CD4-positive, alpha-beta T cell (primary cell): ENCODE data around the gene TEX53. TPM values are rescaled to one million over a fixed set of nuclear protein-coding genes. Genes with fewer than 3 reads are reported as not detected.

Experiments used
- ATAC-seq: fragments of 200-7000 bp; cut with Tn5 transposase; one replicate; pipeline ENCODE4 v1.10.0; 2022; ENCODE audit warnings: mild to moderate bottlenecking; ENCODE audit not compliant: poor library complexity
- CTCF ChIA-PET: fragments of 350-600 bp; sonication (Branson Sonifier 250); formaldehyde crosslinking; loops from one replicate; lab custom pipeline; 2021; ENCODE audit warnings: antibody characterized with exemption, inconsistent platforms; lab: Charles Lee
- POLR2A ChIA-PET: fragments of 350-600 bp; sonication (Branson Sonifier 250); formaldehyde crosslinking; loops from one replicate; lab custom pipeline; 2021; ENCODE audit warnings: antibody characterized with exemption, inconsistent platforms; lab: Charles Lee
- DNase-seq, 14 experiments: peaks; one replicate each; pipeline ENCODE4 v3.0.0-alpha.2; 2013 to 2020; ENCODE audit warnings: mixed read lengths in 2 of 14
- H3K27ac ChIP-seq, 2 donors: one replicate each; pipeline versions ENCODE4 v1.5.1 to v1.7.0; 2013; ENCODE audit warnings: low read length in 2 of 2, low read depth in 1 of 2, mild to moderate bottlenecking in 1 of 2
- H3K27me3 ChIP-seq, 2 experiments: 1 replicate in 1 of 2; 2 replicates in 1 of 2; pipeline versions ENCODE4 v1.6.1 to v1.7.0; 2013; ENCODE audit warnings: low read length in 2 of 2, control low read depth in 1 of 2, mild to moderate bottlenecking in 1 of 2, moderate library complexity in 1 of 2; ENCODE audit not compliant: insufficient read depth in 2 of 2, control insufficient read depth in 1 of 2
- H3K36me3 ChIP-seq: one replicate; pipeline ENCODE4 v1.6.1; 2013; ENCODE audit warnings: low read length, control low read depth; ENCODE audit not compliant: insufficient read depth
- H3K4me1 ChIP-seq: one replicate; pipeline ENCODE4 v1.6.1; 2013; ENCODE audit warnings: low read length, control low read depth; ENCODE audit not compliant: insufficient read depth
- H3K4me3 ChIP-seq: one replicate; pipeline ENCODE4 v1.5.1; 2013; ENCODE audit warnings: mild to moderate bottlenecking, low read length, moderate library complexity
- H3K9me3 ChIP-seq, 2 experiments: 1 replicate in 1 of 2; 2 replicates in 1 of 2; pipeline versions ENCODE4 v1.6.1 to v1.7.0; 2013; ENCODE audit warnings: low read length in 2 of 2, mild to moderate bottlenecking in 2 of 2, control low read depth in 1 of 2, moderate library complexity in 1 of 2; ENCODE audit not compliant: control insufficient read depth in 1 of 2, insufficient read depth in 1 of 2
- H3K27ac Mint-ChIP-seq: one replicate; pipeline ENCODE4 v1.8.0; 2020; ENCODE audit warnings: mixed read lengths
- H3K27me3 Mint-ChIP-seq: one replicate; pipeline ENCODE4 v1.8.0; 2021; ENCODE audit warnings: mixed read lengths
- H3K36me3 Mint-ChIP-seq: one replicate; pipeline ENCODE4 v1.8.0; 2021; ENCODE audit warnings: low read depth, mixed read lengths
- H3K4me1 Mint-ChIP-seq: one replicate; pipeline ENCODE4 v1.8.0; 2021; ENCODE audit warnings: low read depth, mixed read lengths
- H3K4me3 Mint-ChIP-seq: one replicate; pipeline ENCODE4 v1.8.0; 2020; ENCODE audit warnings: mild to moderate bottlenecking, mixed read lengths
- H3K9me3 Mint-ChIP-seq: one replicate; pipeline ENCODE4 v1.8.0; 2020; ENCODE audit warnings: mixed read lengths
- intact Hi-C, 2 experiments: fragments of 100-400 bp; cut with DNase I in 1 of 2; cut with micrococcal nuclease in 1 of 2; formaldehyde crosslinking; loops; one replicate each; pipeline versions ENCODE4 v1.15.1 to v1.9.0; 2023 to 2025; cut with DNase I, micrococcal nuclease
- total RNA-seq, 174 experiments: library from RNA in 2 of 174; stranded (reverse) in 2 of 174; gene quantifications; one replicate each; pipeline ENCODE4 v1.2.3 and lab custom pipeline; 2021 to 2026
- TF ChIP-seq, protein P1 (sequence below): fragments of 200-600 bp; IDR thresholded peaks from one replicate; pipeline ENCODE4 v1.8.0; 2022; ENCODE audit warnings: antibody characterized with exemption, mild to moderate bottlenecking

Gene TEX53
- total RNA-seq, 2 experiments from 2014 or later, result not detected

GRCh38 chr9:114613919-114614318 is 43.7 kb downstream of the TEX53 start:
- Histone ChIP-seq H3K4me3 (no peak overlapping the region), H3K4me1 (peaks cover 52% of the 10 kb centered on the region), H3K27ac (peak overlapping the region in 1 of 2 donors; percentile 10), H3K36me3 (peaks cover 9% of the 10 kb centered on the region), H3K9me3 (no peaks in the 10 kb centered on the region), H3K27me3 (no peaks in the 10 kb centered on the region)
- intact Hi-C loops, result loop anchor here (2.0 to 10.0 kb wide), 3 partner anchors 21 to 1199 kb away; partner anchors contain the start of genes C9orf43 (in 1 of the 2) and POLE3 (in 1 of the 2)
- no peak for ATAC-seq
- CTCF ChIA-PET, result interaction anchor here (1.0 to 1.2 kb wide), 2 partner anchors 40 to 208 kb away, joined by 3 read pairs; no protein-coding TSS in a partner anchor
- Mint-ChIP-seq H3K4me3 (peak overlapping the region; percentile 97), H3K27me3 (no peaks in the 10 kb centered on the region), H3K36me3 (peaks cover 19% of the 10 kb centered on the region), H3K4me1 (peaks cover 55% of the 10 kb centered on the region), H3K27ac (peak overlapping the region; percentile 92), H3K9me3 (no peaks in the 10 kb centered on the region)
- DNase-seq, result no peak
- TF ChIP-seq, protein P1, sequence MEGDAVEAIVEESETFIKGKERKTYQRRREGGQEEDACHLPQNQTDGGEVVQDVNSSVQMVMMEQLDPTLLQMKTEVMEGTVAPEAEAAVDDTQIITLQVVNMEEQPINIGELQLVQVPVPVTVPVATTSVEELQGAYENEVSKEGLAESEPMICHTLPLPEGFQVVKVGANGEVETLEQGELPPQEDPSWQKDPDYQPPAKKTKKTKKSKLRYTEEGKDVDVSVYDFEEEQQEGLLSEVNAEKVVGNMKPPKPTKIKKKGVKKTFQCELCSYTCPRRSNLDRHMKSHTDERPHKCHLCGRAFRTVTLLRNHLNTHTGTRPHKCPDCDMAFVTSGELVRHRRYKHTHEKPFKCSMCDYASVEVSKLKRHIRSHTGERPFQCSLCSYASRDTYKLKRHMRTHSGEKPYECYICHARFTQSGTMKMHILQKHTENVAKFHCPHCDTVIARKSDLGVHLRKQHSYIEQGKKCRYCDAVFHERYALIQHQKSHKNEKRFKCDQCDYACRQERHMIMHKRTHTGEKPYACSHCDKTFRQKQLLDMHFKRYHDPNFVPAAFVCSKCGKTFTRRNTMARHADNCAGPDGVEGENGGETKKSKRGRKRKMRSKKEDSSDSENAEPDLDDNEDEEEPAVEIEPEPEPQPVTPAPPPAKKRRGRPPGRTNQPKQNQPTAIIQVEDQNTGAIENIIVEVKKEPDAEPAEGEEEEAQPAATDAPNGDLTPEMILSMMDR, result no peak
- POLR2A ChIA-PET, result interaction anchor here (8.0 kb wide), 1 partner anchor 21 kb away, joined by 113 read pairs; no protein-coding TSS in a partner anchor

DNA sequence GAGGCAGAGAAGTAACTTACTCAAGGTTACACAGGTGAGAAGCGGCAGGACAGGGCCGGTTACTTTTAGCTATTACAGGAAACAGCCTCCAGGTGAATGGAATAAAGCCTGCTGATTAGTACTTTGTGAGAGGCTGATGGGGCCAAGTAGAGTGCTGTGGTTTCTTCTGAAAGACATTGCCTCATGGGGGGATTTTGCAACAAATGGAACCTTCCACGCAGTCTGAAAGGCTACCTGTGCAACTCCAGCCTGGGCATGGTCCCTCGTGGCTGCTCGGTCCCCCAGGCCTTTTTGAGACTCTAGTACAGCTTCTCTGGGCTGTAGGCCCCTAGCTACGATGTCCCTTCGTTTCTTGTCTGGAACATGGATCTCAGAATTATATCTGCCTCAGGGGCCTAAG is 44.5 kb downstream of the TEX53 start:
- POLR2A ChIA-PET, result interaction anchor here (0.5 to 8.0 kb wide), 6 partner anchors 11 to 218 kb away, joined by 3 to 113 read pairs (median 5); partner anchors contain the start of gene ATP6V1G1
- H3K9me3 ChIP-seq, result no peaks in the 10 kb centered on the region
- ATAC-seq (no peak), DNase-seq (no peak)
- H3K4me3 ChIP-seq, result peak overlapping the region; percentile 90
- H3K36me3 Mint-ChIP-seq, result peaks cover 11% of the 10 kb centered on the region
- peak overlapping the region; percentile 92 for H3K27ac Mint-ChIP-seq
- no peaks in the 10 kb centered on the region for H3K27me3 Mint-ChIP-seq
- peaks cover 52% of the 10 kb centered on the region for H3K4me1 ChIP-seq
- intact Hi-C loops, result loop anchor here (2.0 to 10.0 kb wide), 3 partner anchors 20 to 1198 kb away; partner anchors contain the start of genes C9orf43 (in 1 of the 2) and POLE3 (in 1 of the 2)
- CTCF ChIA-PET, result interaction anchor here (1.0 to 5.1 kb wide), 4 partner anchors 21 to 207 kb away, joined by 3 to 16 read pairs (median 6); partner anchors contain the start of gene ATP6V1G1
- H3K4me1 Mint-ChIP-seq, result peaks cover 51% of the 10 kb centered on the region
- H3K9me3 Mint-ChIP-seq, result no peaks in the 10 kb centered on the region
- H3K27me3 ChIP-seq, result no peaks in the 10 kb centered on the region
- peaks cover under 1% of the 10 kb centered on the region for H3K36me3 ChIP-seq
- H3K4me3 Mint-ChIP-seq, result peak overlapping the region; percentile 97
- peak overlapping the region; percentile 10 to 34 for H3K27ac ChIP-seq
- TF ChIP-seq, protein P1, result no peak

DNA sequence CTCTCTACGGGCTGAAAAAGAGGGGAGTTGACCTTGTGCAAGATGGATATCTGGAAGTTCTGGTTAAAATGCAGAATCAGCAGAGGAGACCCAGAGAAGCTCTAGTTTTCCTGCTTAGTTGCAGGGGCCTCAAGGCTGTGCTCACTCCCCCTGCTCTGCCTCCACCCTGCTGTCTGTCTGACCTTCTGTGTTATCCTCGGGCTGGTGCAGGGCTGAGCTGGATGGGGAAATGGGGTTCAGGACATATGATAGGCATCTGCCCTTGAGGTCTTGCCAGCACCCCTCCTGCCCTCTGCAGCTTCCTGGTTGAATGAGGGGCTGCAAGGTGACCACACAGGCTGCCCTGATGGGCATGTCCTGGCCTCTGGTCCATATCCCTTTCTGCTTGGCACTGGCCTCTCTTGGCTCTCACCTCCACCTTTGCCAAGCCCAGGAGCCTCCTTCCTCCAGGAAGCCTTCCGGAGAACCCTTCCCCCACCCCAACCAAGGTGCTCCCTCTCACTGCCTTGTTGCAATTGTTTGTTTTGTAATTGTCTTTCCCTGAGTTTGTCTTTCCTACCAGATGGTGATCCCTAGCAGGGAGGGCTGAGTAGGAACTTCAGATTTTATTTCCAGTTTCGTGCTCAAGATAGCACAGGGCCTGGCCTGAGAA is 45.2 kb downstream of the TEX53 start:
- peaks cover 50% of the 10 kb centered on the region for H3K4me1 ChIP-seq
- H3K36me3 Mint-ChIP-seq, result peaks cover 10% of the 10 kb centered on the region
- peak overlapping the region; percentile 97 for H3K4me3 Mint-ChIP-seq
- DNase-seq, result peak in 1 of 14 experiments; percentile 10
- no peak for ATAC-seq
- H3K4me1 Mint-ChIP-seq, result peaks cover 51% of the 10 kb centered on the region
- CTCF ChIA-PET, result interaction anchor here (1.5 to 5.1 kb wide), 3 partner anchors 20 to 41 kb away, joined by 3 to 16 read pairs (median 10); partner anchors contain the start of gene ATP6V1G1
- TF ChIP-seq, protein P1, result no peak
- peak overlapping the region; percentile 92 for H3K27ac Mint-ChIP-seq
- POLR2A ChIA-PET, result interaction anchor here (0.8 to 8.0 kb wide), 12 partner anchors 8 to 286 kb away, joined by 3 to 113 read pairs (median 3); partner anchors contain the start of gene ATP6V1G1
- H3K36me3 ChIP-seq, result no peaks in the 10 kb centered on the region
- H3K27me3 Mint-ChIP-seq, result no peaks in the 10 kb centered on the region
- no peaks in the 10 kb centered on the region for H3K27me3 ChIP-seq
- peak overlapping the region; percentile 34 to 78 for H3K27ac ChIP-seq
- no peaks in the 10 kb centered on the region for H3K9me3 ChIP-seq
- peak overlapping the region; percentile 90 for H3K4me3 ChIP-seq
- intact Hi-C loops, result loop anchor here (1.0 to 10.0 kb wide), 4 partner anchors 20 to 1198 kb away; partner anchors contain the start of genes C9orf43 (in 1 of the 2) and POLE3 (in 1 of the 2)
- H3K9me3 Mint-ChIP-seq, result no peaks in the 10 kb centered on the region
